Posterior vena cava (tissue), 2 donors: ENCODE results near the gene MEFV. TPM values are rescaled to one million over a fixed set of nuclear protein-coding genes. Genes with fewer than 3 reads are reported as not detected.

Source experiments
- DNase-seq: peaks from one replicate; pipeline ENCODE4 v3.0.0-alpha.2; 2020; ENCODE audit warnings: low spot score
- intact Hi-C, 2 donors: fragments of 100-400 bp; cut with DNase I; formaldehyde crosslinking; loops; one replicate each; pipeline versions ENCODE4 v1.14.1 to v1.14.2; 2022 to 2023
- total RNA-seq, 2 donors: library from RNA; stranded (reverse); fragmentation: NEBNext Ultra II Directional; extraction: Animal tissue kit (Norgen Biotek cat#: 25700); gene quantifications; one replicate each; pipeline ENCODE4 v1.2.1, GENCODE V29; 2021
- donor health status: DM: yes; HTN: yes; CAD: no.
- donor health status: DM: yes; HTN: yes; CAD: no.

MEFV gene
- total RNA-seq, 2 donors from 2014 or later: 1.9 to 4.9 TPM

GRCh38 chr16:3193221-3194212 is 62.9 kb downstream of the MEFV start:
- intact Hi-C loops: loop anchor here in 1 of 2 donors (5.0 kb wide), 1 partner anchor 426 kb away; no protein-coding TSS in a partner anchor
- no peak for DNase-seq

GRCh38 chr16:3192476-3193019 is 63.9 kb downstream of the MEFV start:
- no peak for DNase-seq
- intact Hi-C loops: loop anchor here in 1 of 2 donors (5.0 kb wide), 1 partner anchor 425 kb away; no protein-coding TSS in a partner anchor

Other genes starting within 250 kb of the MEFV start
- gene CLDN9, start 243.7 kb downstream of the MEFV start, total RNA-seq: not detected
- not detected for gene CLDN6, start 238.4 kb downstream of the MEFV start, total RNA-seq
- 100 to 1,000 TPM in 1 of 2 donors, 10 to 100 TPM in 1; 67.1 to 156 TPM for gene TNFRSF12A, start 236.3 kb downstream of the MEFV start, total RNA-seq
- gene HCFC1R1, start 232.7 kb downstream of the MEFV start, total RNA-seq: 100 to 1,000 TPM in 1 of 2 donors, 10 to 100 TPM in 1; 63.3 to 104 TPM
- gene THOC6, start 232.6 kb downstream of the MEFV start, total RNA-seq: 10 to 100 TPM; 21.6 to 25.7 TPM
- gene BICDL2, start 219.7 kb downstream of the MEFV start, total RNA-seq: under 1 TPM in 1 of 2 donors, not detected in 1; 0.10 TPM
- gene MMP25, start 210.1 kb downstream of the MEFV start, total RNA-seq: 1 to 10 TPM; 4.7 to 5.6 TPM
- gene IL32, start 191.0 kb downstream of the MEFV start, total RNA-seq: 10 to 100 TPM; 56.8 to 65.4 TPM
- not detected for gene ZSCAN10, start 157.3 kb downstream of the MEFV start, total RNA-seq
- 1 to 10 TPM; 7.6 to 8.3 TPM for gene ZNF205, start 144.0 kb downstream of the MEFV start, total RNA-seq
- 10 to 100 TPM in 1 of 2 donors, 1 to 10 TPM in 1; 8.3 to 10.2 TPM for gene ZNF213, start 121.6 kb downstream of the MEFV start, total RNA-seq
- not detected for gene OR1F1, start 68.4 kb downstream of the MEFV start, total RNA-seq
- 1 to 10 TPM; 5.1 to 6.9 TPM for gene ZNF200, start 21.5 kb downstream of the MEFV start, total RNA-seq
- 10 to 100 TPM; 19.8 to 21.2 TPM for gene ZNF263, start 26.9 kb upstream of the MEFV start, total RNA-seq
- 1 to 10 TPM; 6.4 to 9.1 TPM for gene TIGD7, start 48.8 kb upstream of the MEFV start, total RNA-seq
- gene ZNF75A, start 48.9 kb upstream of the MEFV start, total RNA-seq: 10 to 100 TPM; 17.5 to 21.3 TPM
- not detected for gene OR2C1, start 99.3 kb upstream of the MEFV start, total RNA-seq
- gene ZSCAN32, start 144.4 kb upstream of the MEFV start, total RNA-seq: 10 to 100 TPM; 10.8 to 11.9 TPM
- 1 to 10 TPM; 7.1 to 8.2 TPM for gene ZNF174, start 144.6 kb upstream of the MEFV start, total RNA-seq
- gene ZNF597, start 186.9 kb upstream of the MEFV start, total RNA-seq: 1 to 10 TPM; 2.5 TPM
- gene NAA60, start 187.0 kb upstream of the MEFV start, total RNA-seq: 10 to 100 TPM; 28.3 to 33.6 TPM
- not detected for gene C16orf90, start 238.9 kb upstream of the MEFV start, total RNA-seq
- 10 to 100 TPM; 20.9 to 25.8 TPM for gene CLUAP1, start 244.4 kb upstream of the MEFV start, total RNA-seq